HepG2 (cell line): ENCODE measurements around the gene GLIPR1. TPM values are rescaled to one million over a fixed set of nuclear protein-coding genes. Genes with fewer than 3 reads are reported as not detected.

Experiments
- CREBL2 ChIP-seq: sonication (generic); formaldehyde crosslinking; IDR thresholded peaks from 2 replicates; pipeline ENCODE4 v1.8.1; 2023; ENCODE audit warnings: missing genetic modification reagents, mild to moderate bottlenecking, borderline replicate concordance
- E2F1 ChIP-seq: sonication (generic); formaldehyde crosslinking; IDR thresholded peaks from 2 replicates; pipeline ENCODE4 v1.5.0; 2020; ENCODE audit warnings: missing genetic modification reagents
- ESRRA ChIP-seq: sonication (generic); formaldehyde crosslinking; IDR thresholded peaks from 2 replicates; pipeline ENCODE4 v1.5.1; 2020; ENCODE audit warnings: mild to moderate bottlenecking, low read depth, missing genetic modification reagents
- HDAC2 ChIP-seq: sonication (generic); formaldehyde crosslinking; IDR thresholded peaks from 2 replicates; pipeline ENCODE4 v1.4.0; 2020; ENCODE audit warnings: missing genetic modification reagents
- KLF16 ChIP-seq, 2 experiments: sonication (generic) in 1 of 2; formaldehyde crosslinking in 1 of 2; IDR thresholded peaks; 2 replicates each; pipeline versions ENCODE4 v1.6.1 to v1.8.0; 2016 to 2023; ENCODE audit warnings: missing genetic modification reagents in 2 of 2, missing compliant biosample characterization in 1 of 2
- MTF2 ChIP-seq: sonication (generic); formaldehyde crosslinking; IDR thresholded peaks from 2 replicates; pipeline ENCODE4 v1.5.0; 2020; ENCODE audit warnings: missing genetic modification reagents, borderline replicate concordance
- NONO ChIP-seq, 2 experiments: fragments of 450-650 bp in 1 of 2; sonication (generic) in 1 of 2; formaldehyde crosslinking in 1 of 2; IDR thresholded peaks in 1 of 2; conservative IDR thresholded peaks in 1 of 2; 2 replicates each; pipeline versions ENCODE4 v1.6.1 to v1.8.0; 2017 to 2022; ENCODE audit warnings: mild to moderate bottlenecking in 1 of 2, missing genetic modification reagents in 1 of 2, moderate library complexity in 1 of 2
- NR2F1 ChIP-seq, 2 experiments: fragments of 450-650 bp in 1 of 2; formaldehyde crosslinking in 1 of 2; IDR thresholded peaks; 2 replicates each; pipeline versions ENCODE4 v1.5.0 to v1.6.1; 2016 to 2020; ENCODE audit warnings: mild to moderate bottlenecking in 1 of 2, missing compliant biosample characterization in 1 of 2, missing genetic modification reagents in 1 of 2, moderate library complexity in 1 of 2
- SOX5 ChIP-seq: IDR thresholded peaks from 2 replicates; pipeline ENCODE4 v1.6.1; 2016; ENCODE audit warnings: borderline replicate concordance
- ZBTB25 ChIP-seq: IDR thresholded peaks from 2 replicates; pipeline ENCODE4 v1.6.1; 2018; ENCODE audit warnings: missing genetic modification reagents
- ZBTB34 ChIP-seq: sonication (generic); formaldehyde crosslinking; IDR thresholded peaks from 2 replicates; pipeline ENCODE4 v1.8.0; 2022; ENCODE audit warnings: mild to moderate bottlenecking, missing genetic modification reagents
- ZEB1 ChIP-seq: IDR thresholded peaks from 2 replicates; pipeline ENCODE4 v1.6.1; 2012; ENCODE audit warnings: mild to moderate bottlenecking, low read depth, inconsistent platforms; ENCODE audit not compliant: insufficient replicate concordance
- ZNF44 ChIP-seq: sonication (generic); formaldehyde crosslinking; IDR thresholded peaks from 2 replicates; pipeline ENCODE4 v1.5.1; 2020; ENCODE audit warnings: mild to moderate bottlenecking, missing genetic modification reagents
- ZNF546 ChIP-seq: sonication (generic); formaldehyde crosslinking; conservative IDR thresholded peaks from 2 replicates; pipeline ENCODE4 v1.8.1; 2023; ENCODE audit warnings: mild to moderate bottlenecking, missing genetic modification reagents
- ZNF746 ChIP-seq: sonication (generic); formaldehyde crosslinking; IDR thresholded peaks from 2 replicates; pipeline ENCODE4 v1.8.0; 2022; ENCODE audit warnings: mild to moderate bottlenecking, missing genetic modification reagents
- polyA plus RNA-seq, 8 experiments: library from polyadenylated mRNA; depleted of rRNA in 3 of 8; stranded (reverse) in 7 of 8; unstranded in 1 of 8; fragments of >200 nt; fragmentation: Illumina TruSeq in 4 of 8; extraction: Trizol in 4 of 8; gene quantifications; 2 replicates each; pipeline versions ENCODE4 v1.2.1 to v1.2.3, GENCODE V29; 2011 to 2016; ENCODE audit warnings: low read depth in 4 of 8, missing spikeins in 1 of 8, mixed read lengths in 1 of 8; ENCODE audit not compliant: insufficient read depth in 1 of 8
- total RNA-seq, 5 experiments: library from RNA; depleted of rRNA; stranded (reverse); fragments of >200 nt; fragmentation: Illumina TruSeq; extraction: Trizol; gene quantifications; 2 replicates each; pipeline ENCODE4 v1.2.3, GENCODE V29; 2016; ENCODE audit warnings: low read depth in 1 of 5
- TF ChIP-seq, protein P1 (sequence below): fragments of 450-650 bp; IDR thresholded peaks from 2 replicates; pipeline ENCODE4 v1.6.1; 2017; ENCODE audit warnings: mild to moderate bottlenecking
- TF ChIP-seq, protein P2 (sequence below): sonication (generic); formaldehyde crosslinking; conservative IDR thresholded peaks from 2 replicates; pipeline ENCODE4 v1.4.0; 2020; ENCODE audit warnings: missing genetic modification reagents

GLIPR1 gene
- total and polyA plus RNA-seq, 2 of the 13 experiments (the other 11 are each of a cell fraction or from before 2014, with no cell fraction given): 1.9 to 5.0 TPM

DNA sequence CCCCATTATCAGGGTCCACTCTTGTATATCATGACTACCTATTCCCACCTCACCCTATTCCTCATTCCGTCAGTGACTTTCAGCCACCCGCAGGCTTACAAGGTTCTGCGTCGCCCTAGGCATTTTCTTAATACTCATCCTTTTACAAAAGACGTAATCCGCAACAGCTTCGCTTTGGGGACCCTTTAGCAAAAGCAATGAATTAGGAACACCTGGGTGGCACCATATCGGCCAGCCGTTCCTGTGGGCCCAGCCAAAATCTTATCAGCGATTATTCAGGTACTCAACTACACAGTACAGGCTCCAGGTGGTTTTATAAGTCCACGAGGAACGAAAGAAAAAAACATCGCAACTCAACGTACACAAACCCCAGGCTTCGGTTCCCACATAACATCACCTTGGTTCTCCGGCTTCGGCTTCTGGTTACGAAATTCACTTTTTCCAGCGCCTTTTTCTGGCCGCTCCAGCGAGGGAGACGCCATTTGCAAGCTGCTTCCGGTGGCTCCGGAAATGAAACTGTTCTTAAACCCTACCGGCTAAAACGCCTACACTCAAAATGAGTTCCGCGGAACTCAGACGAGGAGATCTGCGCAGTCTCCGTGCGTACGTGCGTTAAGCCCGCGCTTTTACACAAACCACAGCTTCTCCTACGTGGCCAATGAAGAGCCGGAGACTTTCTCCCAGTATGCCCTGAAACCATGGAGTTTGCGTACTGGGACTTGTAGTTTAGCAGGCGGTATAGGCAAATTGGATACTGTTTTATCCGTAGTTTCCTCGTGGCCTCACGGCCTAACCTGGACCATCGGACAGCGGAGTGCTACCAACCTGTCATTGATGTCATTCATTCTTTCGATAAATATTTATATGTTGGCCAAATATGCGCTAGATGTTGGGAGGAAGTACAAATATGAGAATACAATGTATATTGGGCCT lies 30.8 kb downstream of the GLIPR1 start, which contains the start of gene KRR1 (continued):
- TF ChIP-seq ZNF44 (CRISPR knock-in tag) (peak; percentile 91; the same call in 1 of the 2 replicates), ZNF746 (CRISPR knock-in tag) (peak; percentile 41; the same call in 1 of the 2 replicates), KLF16 (CRISPR knock-in tag; IDR thresholded peaks at IDR 0.05) (peak in 1 of 2 experiments; percentile 95; a peak in 2 of 4 replicates), SOX5 (peak; percentile 66; the same call in 1 of the 2 replicates), ZBTB34 (CRISPR knock-in tag) (no peak), E2F1 (CRISPR knock-in tag) (peak; percentile 99), ZEB1 (peak; percentile 50), CREBL2 (CRISPR knock-in tag) (no peak; the same call in 1 of the 2 replicates), ZBTB25 (CRISPR knock-in tag) (peak; percentile 74; the same call in 1 of the 2 replicates), NR2F1 (CRISPR knock-in tag; IDR thresholded peaks at IDR 0.05) (peak in 1 of 2 experiments; percentile 10; a peak in 1 of 4 replicates), ESRRA (CRISPR knock-in tag) (peak; percentile 71; the same call in 1 of the 2 replicates), ZNF546 (CRISPR knock-in tag) (peak; percentile 35; the same call in 1 of the 2 replicates), MTF2 (CRISPR knock-in tag) (no peak), NONO (IDR thresholded peaks at IDR 0.05) (no peak), NONO (CRISPR knock-in tag; conservative IDR thresholded peaks at IDR 0.05) (peak; percentile 93), HDAC2 (CRISPR knock-in tag) (peak; percentile 91)
- TF ChIP-seq, protein P1, sequence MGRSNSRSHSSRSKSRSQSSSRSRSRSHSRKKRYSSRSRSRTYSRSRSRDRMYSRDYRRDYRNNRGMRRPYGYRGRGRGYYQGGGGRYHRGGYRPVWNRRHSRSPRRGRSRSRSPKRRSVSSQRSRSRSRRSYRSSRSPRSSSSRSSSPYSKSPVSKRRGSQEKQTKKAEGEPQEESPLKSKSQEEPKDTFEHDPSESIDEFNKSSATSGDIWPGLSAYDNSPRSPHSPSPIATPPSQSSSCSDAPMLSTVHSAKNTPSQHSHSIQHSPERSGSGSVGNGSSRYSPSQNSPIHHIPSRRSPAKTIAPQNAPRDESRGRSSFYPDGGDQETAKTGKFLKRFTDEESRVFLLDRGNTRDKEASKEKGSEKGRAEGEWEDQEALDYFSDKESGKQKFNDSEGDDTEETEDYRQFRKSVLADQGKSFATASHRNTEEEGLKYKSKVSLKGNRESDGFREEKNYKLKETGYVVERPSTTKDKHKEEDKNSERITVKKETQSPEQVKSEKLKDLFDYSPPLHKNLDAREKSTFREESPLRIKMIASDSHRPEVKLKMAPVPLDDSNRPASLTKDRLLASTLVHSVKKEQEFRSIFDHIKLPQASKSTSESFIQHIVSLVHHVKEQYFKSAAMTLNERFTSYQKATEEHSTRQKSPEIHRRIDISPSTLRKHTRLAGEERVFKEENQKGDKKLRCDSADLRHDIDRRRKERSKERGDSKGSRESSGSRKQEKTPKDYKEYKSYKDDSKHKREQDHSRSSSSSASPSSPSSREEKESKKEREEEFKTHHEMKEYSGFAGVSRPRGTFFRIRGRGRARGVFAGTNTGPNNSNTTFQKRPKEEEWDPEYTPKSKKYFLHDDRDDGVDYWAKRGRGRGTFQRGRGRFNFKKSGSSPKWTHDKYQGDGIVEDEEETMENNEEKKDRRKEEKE: no peak
- TF ChIP-seq, protein P2, sequence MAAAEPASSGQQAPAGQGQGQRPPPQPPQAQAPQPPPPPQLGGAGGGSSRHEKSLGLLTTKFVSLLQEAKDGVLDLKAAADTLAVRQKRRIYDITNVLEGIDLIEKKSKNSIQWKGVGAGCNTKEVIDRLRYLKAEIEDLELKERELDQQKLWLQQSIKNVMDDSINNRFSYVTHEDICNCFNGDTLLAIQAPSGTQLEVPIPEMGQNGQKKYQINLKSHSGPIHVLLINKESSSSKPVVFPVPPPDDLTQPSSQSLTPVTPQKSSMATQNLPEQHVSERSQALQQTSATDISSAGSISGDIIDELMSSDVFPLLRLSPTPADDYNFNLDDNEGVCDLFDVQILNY (CRISPR knock-in tag): 0 out of 2 replicates have a peak, but pooled peaks have one; percentile 33
